T-cell (primary cell): Measurements from ENCODE around the gene DCP1B. TPM values are rescaled to one million over a fixed set of nuclear protein-coding genes. Genes with fewer than 3 reads are reported as not detected.
A peak's percentile ranks its signal among the peaks of the same experiment; 100 is the strongest.

Experiments
- ATAC-seq, 4 experiments: fragments of 200-7000 bp in 3 of 4; fragments of 150-1000 bp in 1 of 4; cut with Tn5 transposase; replicated peaks in 1 of 4; 1 replicate in 3 of 4; 2 replicates in 1 of 4; pipeline ENCODE4 v1.10.0; 2021; ENCODE audit warnings: moderate library complexity in 3 of 4, mild to moderate bottlenecking in 2 of 4, moderate number of reproducible peaks in 1 of 4
- CTCF ChIA-PET, 2 donors: fragments of 300-600 bp; sonication (Branson Sonifier 250); formaldehyde crosslinking; loops; one replicate each; lab custom pipeline; 2022; ENCODE audit warnings: antibody characterized with exemption in 2 of 2; lab: Charles Lee
- POLR2A ChIA-PET, 2 donors: fragments of 300-600 bp; sonication (Branson Sonifier 250); formaldehyde crosslinking; loops; one replicate each; lab custom pipeline; 2022; ENCODE audit warnings: antibody characterized with exemption in 2 of 2; lab: Charles Lee
- DNase-seq, 35 experiments: peaks; one replicate each; pipeline versions ENCODE4 v3.0.0 to v3.0.0-alpha.2; 2013 to 2023
- H3K27ac ChIP-seq: one replicate; pipeline ENCODE4 v1.5.1; 2013; ENCODE audit warnings: low read length
- H3K27me3 ChIP-seq, 2 experiments: replicated peaks in 1 of 2; 1 replicate in 1 of 2; 2 replicates in 1 of 2; pipeline versions ENCODE4 v1.6.1 to v1.7.0; 2013; ENCODE audit warnings: low read length in 1 of 2, mixed read lengths in 1 of 2; ENCODE audit not compliant: control insufficient read depth in 2 of 2, insufficient read depth in 2 of 2; ENCODE audit errors: extremely low read depth in 1 of 2
- H3K36me3 ChIP-seq, 2 donors: 1 replicate in 1 of 2; 2 replicates in 1 of 2; pipeline versions ENCODE4 v1.6.1 to v1.7.0; 2013; ENCODE audit warnings: low read length in 1 of 2; ENCODE audit not compliant: control insufficient read depth in 2 of 2, insufficient read depth in 1 of 2; ENCODE audit errors: extremely low read depth in 1 of 2
- H3K4me1 ChIP-seq, 2 experiments: 1 replicate in 1 of 2; 2 replicates in 1 of 2; pipeline versions ENCODE4 v1.6.1 to v1.7.0; 2013; ENCODE audit warnings: low read length in 2 of 2, mixed read lengths in 1 of 2; ENCODE audit not compliant: insufficient read depth in 2 of 2, control insufficient read depth in 1 of 2; ENCODE audit errors: extremely low read depth in 1 of 2
- H3K4me3 ChIP-seq, 2 donors: 1 replicate in 1 of 2; 2 replicates in 1 of 2; pipeline versions ENCODE4 v1.5.1 to v1.7.0; 2013; ENCODE audit warnings: mild to moderate bottlenecking in 2 of 2, low read length in 1 of 2, moderate library complexity in 1 of 2; ENCODE audit not compliant: control insufficient read depth in 1 of 2; ENCODE audit errors: extremely low read depth in 1 of 2
- H3K9me3 ChIP-seq: 2 replicates; pipeline ENCODE4 v1.7.0; 2013
- H3K27ac Mint-ChIP-seq, 2 donors: one replicate each; pipeline ENCODE4 v1.8.0; 2020 to 2021; ENCODE audit warnings: mild to moderate bottlenecking in 2 of 2, mixed read lengths in 2 of 2
- H3K27me3 Mint-ChIP-seq, 2 donors: one replicate each; pipeline ENCODE4 v1.8.0; 2021 to 2022; ENCODE audit warnings: mixed read lengths in 2 of 2
- H3K36me3 Mint-ChIP-seq: one replicate; pipeline ENCODE4 v1.8.0; 2021; ENCODE audit warnings: mixed read lengths
- H3K4me1 Mint-ChIP-seq, 3 donors: one replicate each; pipeline ENCODE4 v1.8.0; 2020 to 2022; ENCODE audit warnings: mixed read lengths in 3 of 3, mild to moderate bottlenecking in 1 of 3
- H3K4me3 Mint-ChIP-seq, 3 donors: one replicate each; pipeline ENCODE4 v1.8.0; 2020 to 2022; ENCODE audit warnings: mild to moderate bottlenecking in 3 of 3, mixed read lengths in 3 of 3, moderate library complexity in 3 of 3
- H3K9me3 Mint-ChIP-seq, 3 donors: one replicate each; pipeline ENCODE4 v1.8.0; 2020 to 2022; ENCODE audit warnings: mixed read lengths in 3 of 3
- WGBS: methylation state at CpG from one replicate; pipeline ENCODE4 v1.1.5; 2013; ENCODE audit warnings: missing lambda C conversion rate; ENCODE audit not compliant: insufficient coverage; 5-methylcytosine and 5-hydroxymethylcytosine counted together
- total RNA-seq, 35 experiments: library from RNA in 6 of 35; stranded (reverse) in 6 of 35; fragments of 120-200 nt in 1 of 35; gene quantifications; one replicate each; pipeline versions ENCODE4 v1.2.1 to v1.2.4 and lab custom pipeline; 2013 to 2026

DCP1B gene
- total RNA-seq, 5 donors from 2014 or later (not counting 1 experiment from before 2014, with no cell fraction given) = 10.5 to 24.2 (median 20.3) TPM

GRCh38 chr12:1920436-1920835 is 83.8 kb downstream of the DCP1B start:
- ChIA-PET CTCF (no interaction called here), POLR2A (no interaction called here)
- Mint-ChIP-seq H3K27me3 (peaks cover 4 to 10% of the 10 kb centered on the region in 2 donors), H3K36me3 (no peaks in the 10 kb centered on the region), H3K4me3 (no peak overlapping the region), H3K4me1 (peaks cover 21 to 41% (median 31%) of the 10 kb centered on the region in 3 donors), H3K27ac (no peak overlapping the region), H3K9me3 (no peaks in the 10 kb centered on the region)
- WGBS = 83% methylated on average over 2 of the region's 13 CpGs
- peaks cover 0 to 47% of the 10 kb centered on the region in 2 experiments for H3K27me3 ChIP-seq
- ATAC-seq (no peak), DNase-seq (peak in 1 of 35 experiments; percentile 5)
- no peak overlapping the region for H3K4me3 ChIP-seq
- no peak overlapping the region for H3K27ac ChIP-seq
- H3K9me3 ChIP-seq = no peaks in the 10 kb centered on the region
- H3K36me3 ChIP-seq = no peaks in the 10 kb centered on the region
- peaks cover 15 to 34% of the 10 kb centered on the region in 2 experiments for H3K4me1 ChIP-seq

DNA sequence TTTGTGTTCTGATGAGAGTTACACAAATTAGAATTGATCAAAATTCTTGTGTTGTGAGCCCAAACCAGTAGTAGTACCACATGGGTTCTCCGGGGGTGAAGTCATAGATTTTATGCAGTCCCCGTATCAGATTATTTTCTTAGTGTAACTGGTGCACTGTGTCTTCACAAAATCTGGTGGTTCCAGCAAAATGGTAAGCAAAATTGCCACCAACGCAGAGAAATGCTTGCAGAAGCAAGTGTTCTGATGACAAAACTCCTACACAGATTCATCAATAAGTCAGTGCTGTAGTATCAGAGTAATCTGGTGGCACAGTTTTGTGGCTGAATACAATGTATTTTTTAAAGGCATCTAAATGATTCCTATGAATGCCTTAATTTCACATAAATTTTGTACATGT is 84.5 kb downstream of the DCP1B start:
- H3K4me1 Mint-ChIP-seq = peaks cover 23 to 43% (median 33%) of the 10 kb centered on the region in 3 donors
- ChIA-PET POLR2A (no interaction called here), CTCF (no interaction called here)
- H3K27me3 ChIP-seq = peaks cover 0 to 47% of the 10 kb centered on the region in 2 experiments
- no peaks in the 10 kb centered on the region for H3K36me3 ChIP-seq
- peaks cover 11 to 34% of the 10 kb centered on the region in 2 experiments for H3K4me1 ChIP-seq
- no peak for DNase-seq
- H3K4me3 Mint-ChIP-seq = no peak overlapping the region
- H3K36me3 Mint-ChIP-seq = no peaks in the 10 kb centered on the region
- WGBS = 100% methylated on average over 2 of the region's 3 CpGs
- no peak overlapping the region for H3K27ac Mint-ChIP-seq
- no peak for ATAC-seq
- H3K27ac ChIP-seq = no peak overlapping the region
- no peaks in the 10 kb centered on the region for H3K9me3 Mint-ChIP-seq
- no peaks in the 10 kb centered on the region for H3K9me3 ChIP-seq
- peaks cover 4 to 11% of the 10 kb centered on the region in 2 donors for H3K27me3 Mint-ChIP-seq
- H3K4me3 ChIP-seq = no peak overlapping the region

- Mint-ChIP-seq H3K4me1 (peaks cover 21 to 39% (median 29%) of the 10 kb centered on the region in 3 donors), H3K4me3 (no peak overlapping the region), H3K9me3 (no peaks in the 10 kb centered on the region), H3K27ac (no peak overlapping the region), H3K36me3 (no peaks in the 10 kb centered on the region), H3K27me3 (peaks cover 4 to 11% of the 10 kb centered on the region in 2 donors)
- peaks cover 0 to 47% of the 10 kb centered on the region in 2 experiments for H3K27me3 ChIP-seq
- ATAC-seq = no peak
- WGBS = 100% methylated on average over 1 of the region's 5 CpGs
- H3K36me3 ChIP-seq = no peaks in the 10 kb centered on the region
- ChIA-PET POLR2A (no interaction called here), CTCF (no interaction called here)
- no peak for DNase-seq
- no peaks in the 10 kb centered on the region for H3K9me3 ChIP-seq
- no peak overlapping the region for H3K4me3 ChIP-seq
- H3K27ac ChIP-seq = no peak overlapping the region
- peaks cover 11 to 33% of the 10 kb centered on the region in 2 experiments for H3K4me1 ChIP-seq
These were observed 85.0 kb downstream of the DCP1B start for GRCh38 chr12:1919284-1919683.

DNA sequence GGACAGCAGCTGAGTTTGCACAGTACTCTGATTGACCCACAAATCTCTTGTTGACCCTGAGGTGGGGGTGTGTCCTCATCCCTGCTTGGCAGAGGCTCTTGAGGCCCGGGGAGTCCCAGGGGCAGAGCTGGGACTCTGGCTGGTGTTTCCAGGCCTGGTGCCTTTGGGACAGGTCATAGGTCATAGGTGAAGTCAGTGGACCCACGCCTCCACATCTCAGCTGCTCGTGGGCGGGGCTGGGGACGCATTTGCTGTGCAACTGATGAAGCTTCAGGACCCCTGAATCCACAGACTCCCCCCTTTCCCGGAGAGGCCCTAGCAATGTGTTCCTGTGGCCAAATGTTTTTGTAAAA is 85.4 kb downstream of the DCP1B start:
- DNase-seq (no peak), ATAC-seq (no peak)
- no peak overlapping the region for H3K27ac ChIP-seq
- ChIA-PET POLR2A (no interaction called here), CTCF (no interaction called here)
- H3K27me3 ChIP-seq = peaks cover 0 to 47% of the 10 kb centered on the region in 2 experiments
- H3K36me3 Mint-ChIP-seq = no peaks in the 10 kb centered on the region
- no peaks in the 10 kb centered on the region for H3K9me3 Mint-ChIP-seq
- H3K4me1 ChIP-seq = peaks cover 11 to 31% of the 10 kb centered on the region in 2 experiments
- H3K4me3 ChIP-seq = no peak overlapping the region
- WGBS = 79% methylated on average over 2 of the region's 6 CpGs
- H3K36me3 ChIP-seq = no peaks in the 10 kb centered on the region
- H3K27me3 Mint-ChIP-seq = peaks cover 4 to 11% of the 10 kb centered on the region in 2 donors
- no peaks in the 10 kb centered on the region for H3K9me3 ChIP-seq
- H3K4me1 Mint-ChIP-seq = peaks cover 21 to 38% (median 29%) of the 10 kb centered on the region in 3 donors
- no peak overlapping the region for H3K27ac Mint-ChIP-seq
- no peak overlapping the region for H3K4me3 Mint-ChIP-seq

DNA sequence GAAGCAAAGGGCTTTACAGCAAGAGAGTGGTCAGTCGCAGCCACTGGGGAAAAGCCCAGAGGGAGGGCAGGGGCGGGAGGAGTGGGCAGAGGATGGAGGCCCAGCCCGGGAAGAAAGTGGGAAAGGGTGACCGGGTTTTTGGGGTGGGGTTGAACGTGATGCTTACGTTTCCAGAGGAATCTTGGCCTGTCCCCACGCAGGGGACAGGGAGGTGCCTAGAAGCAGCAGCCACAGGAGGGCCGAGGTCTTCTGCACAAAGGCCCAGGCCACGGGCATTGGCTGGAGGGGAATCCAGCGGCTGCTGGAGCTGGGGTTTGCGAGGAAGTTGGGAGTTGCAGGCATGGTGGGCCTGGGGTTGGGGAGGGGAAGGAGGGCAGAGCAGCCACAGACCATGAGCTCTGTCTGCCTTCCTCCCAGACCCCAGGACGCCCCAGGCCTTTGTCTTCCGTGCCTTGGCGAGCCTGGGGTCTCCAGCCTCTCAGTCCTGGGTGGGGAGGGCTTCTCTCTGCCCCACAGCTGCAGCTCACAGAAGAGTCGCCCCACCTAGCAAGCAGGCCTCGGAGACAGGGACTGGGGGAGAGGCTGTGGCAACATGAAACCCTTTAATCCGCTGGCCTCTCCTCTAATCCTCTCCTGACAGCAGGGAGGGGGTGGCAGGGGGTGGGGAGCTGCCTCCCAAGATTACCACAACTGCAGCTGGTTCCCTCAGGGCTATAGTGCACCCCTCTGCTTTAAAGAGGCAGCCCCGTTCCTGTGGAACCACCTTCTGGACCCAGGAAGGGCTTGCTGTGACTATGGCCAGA is 86.0 kb downstream of the DCP1B start, which contains the start of gene CACNA2D4:
Gene CACNA2D4 (minus strand): TSS at position 572 of the 803 bp plus-strand sequence. CDS start 179 bp downstream, at position 393.
- peak within 1 kb of the TSS in 2 of 3 donors; percentile 35 to 63 for H3K4me3 Mint-ChIP-seq
- peak within 1 kb of the TSS in 1 of 2 donors; percentile 6 for H3K27ac Mint-ChIP-seq
- H3K4me1 Mint-ChIP-seq = peaks cover 21 to 33% (median 26%) of the 10 kb centered on the region in 3 donors
- Histone ChIP-seq H3K36me3 (no peaks in the 10 kb centered on the region), H3K27ac (no peak within 1 kb of the TSS), H3K27me3 (peaks cover 0 to 47% of the 10 kb centered on the region in 2 experiments), H3K9me3 (no peaks in the 10 kb centered on the region), H3K4me3 (no peak within 1 kb of the TSS), H3K4me1 (peaks cover 11 to 31% of the 10 kb centered on the region in 2 experiments)
- ATAC-seq = no peak
- whole genome bisulfite sequencing = 70% methylated on average over 12 of the region's 18 CpGs
- POLR2A ChIA-PET = no interaction called here
- H3K27me3 Mint-ChIP-seq = peaks cover under 1 to 11% of the 10 kb centered on the region in 2 donors
- no peaks in the 10 kb centered on the region for H3K9me3 Mint-ChIP-seq
- CTCF ChIA-PET = interaction anchor here (0.7 to 0.9 kb wide), 2 partner anchors 22 to 1626 kb away, joined by 3 read pairs; no protein-coding TSS in a partner anchor
- peak in 1 of 35 experiments; percentile 20 for DNase-seq
- no peaks in the 10 kb centered on the region for H3K36me3 Mint-ChIP-seq

- Histone ChIP-seq H3K4me3 (no peak overlapping the region), H3K27ac (no peak overlapping the region), H3K9me3 (no peaks in the 10 kb centered on the region), H3K27me3 (peaks cover 0 to 41% of the 10 kb centered on the region in 2 experiments), H3K4me1 (peaks cover 11 to 31% of the 10 kb centered on the region in 2 experiments), H3K36me3 (no peaks in the 10 kb centered on the region)
- no peaks in the 10 kb centered on the region for H3K36me3 Mint-ChIP-seq
- peaks cover 21 to 33% (median 26%) of the 10 kb centered on the region in 3 donors for H3K4me1 Mint-ChIP-seq
- no peak for ATAC-seq
- DNase-seq = peak in 1 of 35 experiments; percentile 18
- POLR2A ChIA-PET = interaction anchor here in 1 of 2 donors (0.7 kb wide), 1 partner anchor 273 kb away, joined by 3 read pairs; no protein-coding TSS in a partner anchor
- H3K27me3 Mint-ChIP-seq = peaks cover 0 to 10% of the 10 kb centered on the region in 2 donors
- H3K4me3 Mint-ChIP-seq = peak overlapping the region in 2 of 3 donors; percentile 35 to 63
- H3K9me3 Mint-ChIP-seq = no peaks in the 10 kb centered on the region
- CTCF ChIA-PET = interaction anchor here (0.7 to 0.9 kb wide), 2 partner anchors 23 to 1625 kb away, joined by 3 read pairs; no protein-coding TSS in a partner anchor
- peak overlapping the region in 1 of 2 donors; percentile 6 for H3K27ac Mint-ChIP-seq
- 83% methylated on average over 17 of the region's 22 CpGs for WGBS
These were observed 86.8 kb downstream of the DCP1B start for GRCh38 chr12:1917172-1918070.
